Measurements from ENCODE around the gene KRTAP3-2. TPM values are rescaled to one million over a fixed set of nuclear protein-coding genes. Genes with fewer than 3 reads are reported as not detected.

The KRTAP3-2 gene
- total and polyA plus RNA-seq, 2 donors (not counting 1 experiment from before 2014, with no cell fraction given): not detected

GRCh38 chr17:41003926-41004325, 4.2 kb upstream of the KRTAP3-2 start:
- H3K4me1 ChIP-seq (ENCODE audit: control insufficient read depth in 2 of 2, insufficient read depth in 2 of 2, low read length in 2 of 2): no peaks in the 10 kb centered on the region
- Mint-ChIP-seq H3K4me1 (no peaks in the 10 kb centered on the region), H3K9me3 (ENCODE audit: insufficient read depth) (no peaks in the 10 kb centered on the region), H3K27ac (no peak overlapping the region), H3K27me3 (peaks cover 27% of the 10 kb centered on the region), H3K4me3 (no peak overlapping the region)
- H3K9me3 ChIP-seq (ENCODE audit: control extremely low read depth in 1 of 3, control insufficient read depth in 2 of 3, insufficient read depth in 1 of 3, low read length in 2 of 3): peaks cover 0 to 1% (median 0%) of the 10 kb centered on the region in 3 donors
- DNase-seq (no peak), ATAC-seq (ENCODE audit: low read depth) (no peak)
- intact Hi-C loops (cut with micrococcal nuclease): no loop called here
- no peaks in the 10 kb centered on the region for H3K36me3 ChIP-seq (replicated peaks in 1 of 2; ENCODE audit: control extremely low read depth in 1 of 2, control insufficient read depth in 1 of 2, extremely low read depth in 1 of 2, insufficient read depth in 2 of 2, low read length in 1 of 2)
- no peak overlapping the region for H2AFZ ChIP-seq (ENCODE audit: insufficient read depth, low read depth, low read length, poor library complexity, severe bottlenecking)
- H3K27me3 ChIP-seq (replicated peaks in 1 of 4; ENCODE audit: control extremely low read depth in 1 of 4, control insufficient read depth in 3 of 4, insufficient read depth in 4 of 4, low read length in 3 of 4): no peaks in the 10 kb centered on the region
- H4K20me1 ChIP-seq (ENCODE audit: control insufficient read depth, insufficient read depth, low read length, poor library complexity, severe bottlenecking): no peaks in the 10 kb centered on the region
- no peaks in the 10 kb centered on the region for H3K79me2 ChIP-seq (ENCODE audit: control insufficient read depth, insufficient read depth, low read length)
- CTCF ChIA-PET: no interaction called here
- no peak overlapping the region for H3K4me2 ChIP-seq (replicated peaks; ENCODE audit: low read depth, low read length, poor library complexity, severe bottlenecking)
- no peak for TF ChIP-seq CTCF (IDR thresholded peaks at IDR 0.05)
- no peak for TF ChIP-seq EZH2 (IDR thresholded peaks at IDR 0.05; ENCODE audit: borderline replicate concordance, insufficient read depth, low read depth, low read length, poor library complexity, severe bottlenecking)
- no peak overlapping the region for H3K4me3 ChIP-seq (ENCODE audit: control extremely low read depth in 1 of 5, extremely low read depth in 1 of 5, insufficient read depth in 1 of 5, low read depth in 2 of 5, low read length in 4 of 5)
- H3K27ac ChIP-seq (ENCODE audit: low read length in 2 of 2): no peak overlapping the region
- POLR2A ChIA-PET: no interaction called here
- 100% methylated on average over 1 of the region's 4 CpGs for WGBS (ENCODE audit: insufficient coverage)
- H3K9ac ChIP-seq (ENCODE audit: low read length): no peak overlapping the region

- Histone ChIP-seq H3K27me3 (replicated peaks in 1 of 4; ENCODE audit: control extremely low read depth in 1 of 4, control insufficient read depth in 3 of 4, insufficient read depth in 4 of 4, low read length in 3 of 4) (peaks cover 0 to 2% (median 0%) of the 10 kb centered on the region in 4 experiments), H3K9ac (ENCODE audit: low read length) (no peak overlapping the region), H4K20me1 (ENCODE audit: control insufficient read depth, insufficient read depth, low read length, poor library complexity, severe bottlenecking) (no peaks in the 10 kb centered on the region), H3K4me3 (ENCODE audit: control extremely low read depth in 1 of 5, extremely low read depth in 1 of 5, insufficient read depth in 1 of 5, low read depth in 2 of 5, low read length in 4 of 5) (no peak overlapping the region), H3K9me3 (ENCODE audit: control extremely low read depth in 1 of 3, control insufficient read depth in 2 of 3, insufficient read depth in 1 of 3, low read length in 2 of 3) (peaks cover 0 to 1% (median 0%) of the 10 kb centered on the region in 3 donors), H2AFZ (ENCODE audit: insufficient read depth, low read depth, low read length, poor library complexity, severe bottlenecking) (no peak overlapping the region), H3K79me2 (ENCODE audit: control insufficient read depth, insufficient read depth, low read length) (no peaks in the 10 kb centered on the region), H3K36me3 (replicated peaks in 1 of 2; ENCODE audit: control extremely low read depth in 1 of 2, control insufficient read depth in 1 of 2, extremely low read depth in 1 of 2, insufficient read depth in 2 of 2, low read length in 1 of 2) (no peaks in the 10 kb centered on the region), H3K4me1 (ENCODE audit: control insufficient read depth in 2 of 2, insufficient read depth in 2 of 2, low read length in 2 of 2) (no peaks in the 10 kb centered on the region), H3K4me2 (replicated peaks; ENCODE audit: low read depth, low read length, poor library complexity, severe bottlenecking) (no peak overlapping the region), H3K27ac (ENCODE audit: low read length in 2 of 2) (no peak overlapping the region)
- Mint-ChIP-seq H3K4me1 (no peaks in the 10 kb centered on the region), H3K27ac (no peak overlapping the region), H3K4me3 (no peak overlapping the region), H3K27me3 (peaks cover 33% of the 10 kb centered on the region), H3K9me3 (ENCODE audit: insufficient read depth) (no peaks in the 10 kb centered on the region)
- ATAC-seq (ENCODE audit: low read depth): no peak
- ChIA-PET CTCF (no interaction called here), POLR2A (no interaction called here)
- no peak for TF ChIP-seq CTCF (IDR thresholded peaks at IDR 0.05)
- no peak for TF ChIP-seq EZH2 (IDR thresholded peaks at IDR 0.05; ENCODE audit: borderline replicate concordance, insufficient read depth, low read depth, low read length, poor library complexity, severe bottlenecking)
- no peak for DNase-seq
- intact Hi-C loops (cut with micrococcal nuclease): no loop called here
- 72% methylated on average over 3 of the region's 5 CpGs for WGBS (ENCODE audit: insufficient coverage)
Observed at GRCh38 chr17:41002814-41003213, 3.1 kb upstream of the KRTAP3-2 start.

Data from B cell (primary cell).